HG03139 (cell line): Measurements from ENCODE around the gene PCDHGA2.
A peak's percentile ranks its signal among the peaks of the same experiment; 100 is the strongest.
"Not testable (repeated sequence)": the region's sequence is repeated elsewhere in the genome, so short reads cannot be mapped to it uniquely, and the experiment has no call there.

Source experiments
- ATAC-seq: cut with Tn5 transposase; IDR thresholded peaks from one replicate; pipeline ENCODE4 v1.9.1; 2021; ENCODE audit not compliant: unreplicated experiment

Gene PCDHGA2

DNA sequence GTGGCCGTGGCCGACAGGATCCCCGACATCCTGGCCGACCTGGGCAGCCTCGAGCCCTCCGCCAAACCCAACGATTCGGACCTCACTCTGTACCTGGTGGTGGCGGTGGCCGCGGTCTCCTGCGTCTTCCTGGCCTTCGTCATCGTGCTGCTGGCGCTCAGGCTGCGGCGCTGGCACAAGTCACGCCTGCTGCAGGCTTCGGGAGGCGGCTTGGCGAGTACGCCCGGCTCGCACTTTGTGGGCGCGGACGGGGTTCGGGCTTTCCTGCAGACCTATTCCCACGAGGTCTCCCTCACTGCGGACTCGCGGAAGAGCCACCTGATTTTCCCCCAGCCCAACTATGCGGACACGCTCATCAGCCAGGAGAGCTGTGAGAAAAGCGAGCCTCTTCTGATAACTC lies 7.5 kb downstream of the PCDHGA2 start:
- not testable (repeated sequence) for ATAC-seq

DNA sequence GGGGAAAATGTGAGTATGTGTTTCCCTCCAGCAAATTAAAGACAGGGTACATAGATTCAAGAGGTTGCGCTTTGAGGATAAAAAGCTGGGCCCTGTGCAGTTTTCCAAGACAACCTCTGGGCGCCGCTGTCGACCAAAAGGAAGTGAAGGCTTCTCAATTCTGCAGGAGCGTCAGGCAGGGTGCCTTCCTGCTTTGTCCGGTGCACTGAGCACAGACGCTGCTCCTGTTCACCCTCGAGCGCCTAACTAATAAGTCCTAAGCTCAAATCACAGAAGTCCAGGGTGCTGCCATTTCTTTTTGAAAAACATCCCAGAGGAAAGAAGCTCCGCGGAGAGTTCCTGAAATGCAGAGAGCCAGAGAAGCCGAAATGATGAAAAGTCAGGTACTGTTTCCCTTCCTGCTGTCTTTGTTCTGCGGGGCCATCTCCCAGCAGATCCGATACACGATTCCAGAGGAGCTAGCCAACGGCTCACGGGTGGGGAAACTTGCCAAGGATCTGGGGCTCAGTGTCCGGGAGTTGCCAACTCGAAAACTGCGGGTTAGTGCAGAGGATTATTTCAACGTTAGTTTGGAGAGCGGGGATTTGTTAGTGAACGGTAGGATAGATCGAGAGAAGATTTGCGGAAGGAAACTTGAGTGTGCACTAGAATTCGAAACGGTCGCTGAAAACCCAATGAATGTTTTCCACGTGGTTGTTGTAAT lies 11.5 kb downstream of the PCDHGA2 start, which contains the start of gene PCDHGB1:
Gene PCDHGB1, plus strand, starts transcription at position 183 of the 703 bp plus-strand sequence. Its CDS starts 162 bp downstream, at position 345.
- ATAC-seq: no peak

DNA sequence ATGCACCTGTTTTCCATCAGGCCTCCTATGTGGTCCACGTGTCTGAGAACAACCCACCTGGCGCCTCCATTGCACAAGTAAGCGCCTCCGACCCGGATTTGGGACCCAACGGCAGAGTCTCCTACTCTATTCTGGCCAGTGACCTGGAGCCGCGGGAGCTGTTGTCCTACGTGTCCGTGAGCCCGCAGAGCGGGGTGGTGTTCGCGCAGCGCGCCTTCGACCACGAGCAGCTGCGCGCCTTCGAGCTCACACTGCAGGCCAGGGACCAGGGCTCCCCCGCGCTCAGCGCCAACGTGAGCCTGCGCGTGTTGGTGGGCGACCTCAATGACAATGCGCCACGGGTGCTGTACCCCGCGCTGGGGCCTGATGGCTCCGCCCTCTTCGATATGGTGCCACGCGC lies 13.0 kb downstream of the PCDHGA2 start:
- ATAC-seq: no peak

DNA sequence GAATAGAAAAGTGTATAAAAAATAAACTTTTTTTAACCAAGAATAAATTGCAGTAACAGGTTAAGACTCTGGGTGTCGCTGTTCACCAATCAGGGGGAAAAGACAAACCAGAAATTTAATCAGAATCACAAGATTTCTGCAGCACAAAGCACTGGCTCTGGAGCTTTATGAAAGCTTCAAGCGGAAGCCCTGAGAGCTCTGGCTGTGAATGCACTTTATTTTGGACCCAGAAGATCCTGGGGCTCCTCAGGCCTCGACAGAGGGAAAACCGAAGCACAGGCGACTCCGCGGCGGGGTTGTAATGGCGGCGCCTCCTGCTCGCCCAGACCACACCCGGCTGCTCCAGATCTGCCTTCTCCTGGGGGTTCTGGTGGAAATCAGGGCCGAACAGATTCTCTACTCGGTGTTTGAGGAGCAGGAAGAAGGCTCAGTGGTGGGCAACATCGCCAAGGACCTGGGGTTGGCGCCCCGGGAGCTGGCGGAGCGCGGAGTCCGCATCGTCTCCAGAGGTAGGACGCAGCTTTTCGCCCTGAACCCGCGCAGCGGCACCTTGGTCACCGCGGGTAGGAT lies 16.4 kb downstream of the PCDHGA2 start, which contains the start of gene PCDHGA4:
Gene PCDHGA4, plus strand, starts transcription at position 122 of the 570 bp plus-strand sequence. Its CDS starts 87 bp downstream, at position 209.
- ATAC-seq: no peak

DNA sequence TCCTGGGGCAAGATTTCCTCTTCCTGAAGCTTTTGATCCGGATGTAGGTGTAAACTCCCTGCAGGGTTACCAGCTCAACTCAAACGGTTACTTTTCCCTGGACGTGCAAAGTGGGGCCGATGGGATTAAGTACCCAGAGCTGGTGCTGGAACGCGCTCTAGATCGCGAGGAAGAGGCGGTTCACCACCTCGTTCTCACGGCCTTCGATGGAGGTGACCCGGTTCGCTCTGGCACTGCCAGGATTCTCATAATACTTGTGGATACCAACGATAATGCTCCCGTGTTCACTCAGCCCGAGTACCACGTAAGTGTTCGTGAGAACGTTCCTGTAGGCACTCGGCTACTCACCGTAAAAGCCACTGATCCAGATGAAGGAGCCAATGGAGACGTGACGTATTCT lies 17.1 kb downstream of the PCDHGA2 start:
- ATAC-seq: no peak

DNA sequence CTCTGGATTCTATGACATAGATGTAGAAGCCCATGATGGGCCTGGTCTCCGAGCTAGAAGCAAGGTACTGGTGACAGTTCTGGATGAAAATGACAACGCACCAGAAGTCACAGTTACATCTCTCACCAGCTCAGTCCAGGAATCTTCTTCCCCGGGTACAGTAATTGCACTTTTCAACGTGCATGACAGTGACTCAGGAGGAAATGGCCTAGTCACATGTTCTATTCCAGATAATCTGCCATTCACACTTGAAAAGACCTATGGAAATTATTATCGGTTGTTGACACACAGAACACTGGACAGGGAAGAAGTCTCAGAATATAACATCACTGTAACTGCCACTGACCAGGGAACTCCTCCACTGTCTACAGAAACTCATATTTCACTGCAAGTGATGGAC lies 17.6 kb downstream of the PCDHGA2 start:
- no peak for ATAC-seq

DNA sequence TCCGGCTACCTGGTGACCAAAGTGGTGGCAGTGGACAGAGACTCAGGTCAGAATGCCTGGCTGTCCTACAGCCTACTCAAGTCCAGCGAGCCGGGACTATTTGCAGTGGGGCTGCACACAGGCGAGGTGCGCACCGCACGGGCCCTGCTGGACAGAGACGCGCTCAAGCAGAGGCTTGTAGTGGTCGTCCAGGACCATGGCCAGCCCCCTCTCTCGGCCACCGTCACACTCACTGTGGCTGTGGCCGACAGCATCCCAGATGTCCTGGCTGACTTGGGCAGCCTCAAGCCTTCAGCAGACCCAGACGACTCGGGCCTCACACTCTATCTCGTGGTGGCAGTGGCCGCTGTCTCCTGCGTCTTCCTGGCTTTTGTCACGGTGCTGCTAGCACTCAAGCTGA lies 18.4 kb downstream of the PCDHGA2 start:
- ATAC-seq: no peak

DNA sequence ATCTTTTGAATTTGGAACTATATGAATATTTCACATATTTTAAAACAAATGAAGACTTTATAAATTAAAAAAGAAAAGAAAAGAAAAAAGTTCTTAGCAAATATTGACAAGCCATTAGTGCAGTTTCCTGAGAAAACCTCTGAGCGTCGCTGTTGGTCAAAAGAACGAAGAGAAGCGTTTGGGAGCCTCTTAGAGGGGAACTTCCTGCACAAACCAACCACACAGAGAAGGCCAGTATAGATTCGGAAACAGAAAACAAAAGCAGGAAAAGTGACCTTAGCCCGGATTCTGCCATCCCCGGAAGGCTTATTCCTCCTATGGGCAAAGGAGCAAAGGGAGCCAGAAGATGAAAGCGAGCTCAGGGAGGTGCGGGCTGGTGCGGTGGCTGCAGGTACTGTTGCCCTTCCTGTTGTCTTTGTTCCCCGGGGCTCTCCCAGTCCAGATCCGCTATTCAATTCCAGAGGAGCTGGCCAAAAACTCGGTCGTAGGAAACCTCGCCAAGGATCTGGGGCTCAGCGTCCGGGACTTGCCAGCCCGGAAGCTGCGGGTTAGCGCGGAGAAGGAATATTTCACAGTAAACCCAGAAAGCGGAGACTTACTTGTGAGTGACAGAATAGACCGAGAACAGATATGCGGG lies 21.3 kb downstream of the PCDHGA2 start, which contains the start of gene PCDHGB2:
Gene PCDHGB2, plus strand, starts transcription at position 205 of the 637 bp plus-strand sequence. Its CDS starts 142 bp downstream, at position 347.
- ATAC-seq: peak; percentile 67

DNA sequence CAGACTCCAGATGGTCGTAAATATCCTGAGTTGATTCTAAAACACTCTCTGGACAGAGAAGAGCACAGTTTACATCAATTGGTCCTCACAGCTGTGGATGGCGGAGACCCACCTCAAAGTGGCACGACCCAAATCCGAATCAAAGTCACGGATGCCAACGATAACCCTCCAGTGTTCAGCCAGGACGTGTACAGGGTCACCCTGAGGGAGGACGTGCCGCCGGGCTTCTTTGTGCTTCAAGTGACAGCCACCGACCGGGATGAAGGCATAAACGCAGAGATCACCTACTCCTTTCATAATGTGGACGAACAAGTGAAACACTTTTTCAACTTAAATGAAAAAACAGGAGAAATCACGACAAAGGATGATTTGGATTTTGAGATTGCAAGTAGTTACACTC lies 22.1 kb downstream of the PCDHGA2 start:
- no peak for ATAC-seq

DNA sequence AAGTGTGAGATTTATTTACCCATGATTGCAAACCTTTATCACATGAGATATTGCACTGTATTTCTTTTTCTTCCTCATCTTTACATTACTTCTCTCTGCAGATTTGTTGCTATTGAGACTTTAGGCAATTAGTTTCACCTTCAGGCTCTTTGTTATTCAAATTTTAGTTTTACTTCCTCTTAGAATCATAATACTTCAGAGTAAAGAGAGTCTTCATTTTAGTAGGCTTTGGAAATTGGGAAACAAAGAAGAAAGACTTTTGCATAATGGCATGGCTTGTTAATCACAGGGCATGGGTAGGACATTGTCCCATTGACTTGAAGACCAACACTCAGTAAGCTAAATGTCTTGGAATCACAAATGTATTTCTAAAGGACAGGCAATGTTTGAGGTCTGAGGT lies 24.2 kb downstream of the PCDHGA2 start:
- ATAC-seq: no peak

DNA sequence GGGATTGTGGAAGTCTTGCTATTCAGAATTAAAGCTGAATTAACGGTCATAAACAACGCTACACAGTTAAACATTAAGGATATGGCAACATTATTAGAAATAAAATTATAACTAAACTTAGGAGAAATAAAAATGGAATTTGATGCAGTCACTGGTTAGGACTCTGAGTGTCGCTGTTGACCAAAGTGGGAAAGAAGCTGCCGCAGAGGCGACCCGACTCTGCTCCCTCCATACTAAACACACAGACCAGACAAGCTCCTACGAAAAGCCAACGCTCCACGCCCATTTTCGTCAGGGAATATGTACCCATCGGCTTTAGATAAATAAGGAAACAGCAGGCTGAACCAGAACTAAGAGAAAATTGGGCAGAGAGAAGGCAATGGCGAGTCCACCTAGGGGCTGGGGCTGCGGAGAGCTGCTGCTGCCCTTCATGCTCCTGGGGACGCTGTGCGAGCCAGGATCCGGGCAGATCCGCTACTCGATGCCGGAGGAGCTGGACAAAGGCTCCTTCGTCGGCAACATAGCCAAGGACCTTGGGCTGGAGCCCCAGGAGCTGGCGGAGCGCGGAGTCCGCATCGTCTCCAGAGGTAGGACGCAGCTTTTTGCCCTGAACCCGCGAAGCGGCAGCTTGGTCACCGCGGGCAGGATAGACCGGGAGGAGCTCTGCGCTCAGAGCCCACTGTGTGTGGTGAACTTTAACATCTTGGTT lies 25.5 kb downstream of the PCDHGA2 start, which contains the start of gene PCDHGA5:
Gene PCDHGA5, plus strand, starts transcription at position 211 of the 709 bp plus-strand sequence. Its CDS starts 169 bp downstream, at position 380.
- no peak for ATAC-seq

DNA sequence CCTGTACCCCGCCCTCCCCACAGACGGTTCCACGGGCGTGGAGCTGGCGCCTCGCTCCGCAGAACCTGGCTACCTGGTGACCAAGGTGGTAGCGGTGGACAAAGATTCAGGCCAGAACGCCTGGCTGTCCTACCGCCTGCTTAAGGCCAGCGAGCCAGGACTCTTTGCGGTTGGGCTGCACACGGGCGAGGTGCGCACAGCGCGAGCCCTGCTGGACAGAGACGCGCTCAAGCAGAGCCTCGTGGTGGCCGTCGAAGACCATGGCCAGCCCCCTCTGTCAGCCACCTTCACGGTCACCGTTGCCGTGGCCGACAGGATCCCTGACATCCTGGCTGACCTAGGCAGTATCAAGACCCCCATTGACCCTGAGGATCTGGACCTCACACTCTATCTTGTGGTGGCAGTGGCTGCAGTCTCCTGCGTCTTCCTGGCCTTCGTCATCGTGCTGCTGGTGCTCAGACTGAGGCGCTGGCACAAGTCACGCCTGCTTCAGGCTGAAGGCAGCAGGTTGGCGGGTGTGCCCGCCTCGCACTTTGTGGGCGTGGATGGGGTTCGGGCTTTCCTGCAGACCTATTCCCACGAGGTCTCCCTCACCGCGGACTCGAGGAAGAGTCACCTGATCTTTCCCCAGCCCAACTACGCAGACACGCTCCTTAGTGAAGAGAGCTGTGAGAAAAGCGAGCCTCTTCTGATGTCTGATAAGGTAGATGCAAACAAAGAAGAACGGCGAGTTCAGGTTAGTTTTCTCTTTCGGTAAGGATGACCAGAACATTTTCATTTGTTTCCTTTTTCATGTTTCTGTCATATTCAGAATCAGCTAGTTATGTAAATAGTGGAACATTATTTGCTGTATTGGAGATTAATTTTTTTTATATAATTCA lies 27.7 kb downstream of the PCDHGA2 start:
- no peak for ATAC-seq

DNA sequence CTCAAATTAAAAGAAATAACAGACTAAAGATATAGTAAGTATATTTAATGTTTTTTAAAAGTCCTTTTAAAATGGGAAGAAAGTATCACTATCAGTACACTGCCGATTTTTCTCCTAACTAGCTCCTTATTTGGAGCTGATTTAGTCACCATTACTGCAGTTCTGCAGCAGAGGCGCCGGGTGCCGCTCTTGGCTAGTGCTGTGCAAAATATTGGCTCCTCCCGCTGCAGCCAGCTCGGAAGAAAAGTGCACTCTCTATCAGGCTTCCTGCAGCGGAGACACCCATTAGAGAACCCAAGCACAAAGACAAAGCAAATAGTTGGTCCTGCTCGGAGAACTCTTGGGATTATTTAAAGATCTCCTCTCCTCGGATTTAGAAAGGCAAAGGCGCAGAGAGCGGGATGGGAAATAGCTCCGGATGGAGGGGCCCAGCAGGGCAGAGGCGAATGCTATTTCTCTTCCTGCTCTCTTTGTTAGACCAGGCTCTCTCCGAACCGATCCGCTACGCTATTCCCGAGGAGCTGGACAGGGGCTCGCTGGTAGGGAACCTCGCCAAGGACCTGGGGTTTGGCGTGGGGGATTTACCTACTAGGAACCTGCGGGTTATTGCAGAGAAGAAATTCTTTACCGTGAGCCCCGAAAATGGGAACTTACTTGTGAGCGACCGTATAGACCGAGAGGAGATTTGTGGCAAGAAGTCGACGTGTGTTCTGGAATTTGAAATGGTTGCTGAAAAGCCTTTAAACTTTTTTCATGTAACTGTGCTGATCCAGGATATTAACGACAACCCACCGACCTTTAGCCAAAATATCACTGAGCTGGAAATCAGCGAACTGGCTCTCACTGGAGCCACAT lies 31.7 kb downstream of the PCDHGA2 start, which contains the start of gene PCDHGB3:
Gene PCDHGB3, plus strand, starts transcription at position 249 of the 855 bp plus-strand sequence. Its CDS starts 153 bp downstream, at position 402.
- peak; percentile 86 for ATAC-seq

DNA sequence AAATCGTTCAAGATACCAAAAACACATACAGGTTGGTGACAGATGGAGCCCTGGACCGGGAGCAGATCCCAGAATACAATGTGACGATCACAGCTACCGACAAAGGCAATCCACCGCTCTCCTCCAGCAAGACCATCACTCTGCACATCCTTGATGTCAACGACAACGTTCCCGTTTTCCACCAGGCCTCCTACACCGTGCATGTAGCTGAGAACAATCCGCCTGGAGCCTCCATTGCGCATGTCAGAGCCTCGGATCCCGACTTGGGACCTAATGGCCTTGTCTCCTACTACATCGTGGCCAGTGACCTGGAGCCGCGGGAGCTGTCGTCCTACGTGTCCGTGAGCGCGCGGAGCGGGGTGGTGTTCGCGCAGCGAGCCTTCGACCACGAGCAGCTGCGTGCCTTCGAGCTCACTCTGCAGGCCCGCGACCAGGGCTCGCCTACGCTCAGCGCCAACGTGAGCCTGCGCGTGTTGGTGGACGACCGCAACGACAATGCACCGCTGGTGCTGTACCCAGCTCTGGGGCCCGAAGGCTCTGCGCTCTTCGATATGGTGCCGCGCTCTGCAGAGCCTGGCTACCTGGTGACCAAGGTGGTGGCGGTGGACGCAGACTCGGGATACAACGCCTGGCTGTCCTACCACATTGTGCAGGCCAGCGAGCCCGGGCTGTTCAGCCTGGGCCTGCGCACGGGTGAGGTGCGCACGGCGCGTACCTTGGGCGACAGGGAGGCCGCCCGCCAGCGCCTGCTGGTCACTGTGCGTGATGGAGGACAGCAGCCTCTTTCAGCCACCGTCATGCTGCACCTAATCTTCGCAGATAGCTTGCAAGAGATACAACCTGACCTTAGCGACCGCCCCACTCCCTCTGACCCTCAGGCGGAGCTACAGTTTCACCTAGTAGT lies 33.3 kb downstream of the PCDHGA2 start:
- ATAC-seq: no peak

DNA sequence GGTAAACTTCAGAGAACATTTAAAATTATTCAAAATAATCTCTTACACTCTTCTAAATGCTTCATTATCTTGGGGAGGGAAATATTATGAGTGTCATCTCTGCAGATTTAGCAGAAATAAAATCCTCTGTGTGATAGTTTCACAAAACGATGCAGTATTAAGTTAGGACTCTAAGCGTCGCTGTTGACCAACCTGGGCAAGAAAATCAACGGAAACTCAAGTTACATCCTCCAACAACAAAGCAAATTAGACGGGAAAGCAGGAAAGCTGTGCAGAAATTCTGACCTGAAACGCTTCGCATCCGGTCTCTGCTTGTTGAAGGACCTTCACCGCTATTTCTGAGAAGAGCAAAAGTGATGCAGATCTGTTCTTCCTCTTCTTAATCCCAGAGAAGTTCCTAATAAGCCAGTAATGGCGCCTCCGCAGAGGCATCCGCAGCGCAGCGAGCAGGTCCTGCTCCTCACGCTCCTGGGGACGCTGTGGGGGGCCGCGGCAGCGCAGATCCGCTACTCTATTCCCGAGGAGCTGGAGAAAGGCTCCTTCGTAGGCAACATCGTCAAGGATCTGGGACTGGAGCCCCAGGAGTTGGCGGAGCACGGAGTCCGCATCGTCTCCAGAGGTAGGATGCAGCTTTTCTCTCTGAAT lies 35.2 kb downstream of the PCDHGA2 start, which contains the start of gene PCDHGA6:
Gene PCDHGA6, plus strand, starts transcription at position 219 of the 645 bp plus-strand sequence. Its CDS starts 193 bp downstream, at position 412.
- ATAC-seq: no peak

DNA sequence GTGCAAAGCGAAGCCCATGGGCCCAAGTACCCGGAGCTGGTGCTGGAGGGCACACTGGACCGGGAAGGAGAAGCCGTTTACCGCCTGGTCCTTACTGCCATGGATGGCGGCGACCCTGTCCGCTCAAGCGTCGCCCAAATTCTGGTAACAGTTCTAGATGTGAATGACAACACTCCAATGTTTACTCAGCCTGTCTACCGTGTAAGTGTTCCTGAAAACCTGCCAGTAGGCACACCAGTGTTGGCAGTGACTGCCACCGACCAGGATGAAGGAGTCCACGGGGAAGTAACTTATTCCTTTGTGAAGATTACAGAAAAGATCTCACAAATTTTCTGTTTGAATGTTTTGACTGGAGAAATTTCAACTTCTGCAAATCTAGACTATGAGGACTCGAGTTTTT lies 36.1 kb downstream of the PCDHGA2 start:
- ATAC-seq: no peak

DNA sequence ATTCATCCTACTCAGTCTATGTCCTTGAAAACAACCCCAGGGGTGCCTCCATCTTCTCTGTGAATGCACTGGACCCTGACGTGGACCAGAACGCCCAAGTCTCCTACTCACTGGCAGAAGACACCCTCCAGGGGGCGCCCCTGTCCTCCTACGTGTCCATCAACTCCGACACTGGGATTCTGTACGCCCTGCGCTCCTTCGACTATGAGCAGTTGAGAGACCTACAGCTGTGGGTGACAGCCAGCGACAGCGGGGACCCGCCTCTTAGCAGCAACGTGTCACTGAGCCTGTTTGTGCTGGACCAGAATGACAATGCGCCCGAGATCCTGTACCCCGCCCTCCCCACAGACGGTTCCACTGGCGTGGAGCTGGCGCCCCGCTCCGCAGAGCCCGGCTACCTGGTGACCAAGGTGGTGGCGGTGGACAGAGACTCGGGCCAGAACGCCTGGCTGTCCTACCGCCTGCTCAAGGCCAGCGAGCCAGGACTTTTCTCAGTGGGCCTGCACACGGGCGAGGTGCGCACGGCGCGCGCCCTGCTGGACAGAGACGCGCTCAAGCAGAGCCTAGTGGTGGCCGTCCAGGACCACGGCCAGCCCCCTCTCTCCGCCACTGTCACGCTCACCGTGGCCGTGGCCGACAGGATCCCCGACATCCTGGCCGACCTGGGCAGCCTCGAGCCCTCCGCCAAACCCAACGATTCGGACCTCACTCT lies 37.0 kb downstream of the PCDHGA2 start:
- not testable (repeated sequence) for ATAC-seq
